Fibroblast of the aortic adventitia (primary cell): ENCODE data around the gene SNX8. TPM values are rescaled to one million over a fixed set of nuclear protein-coding genes. Genes with fewer than 3 reads are reported as not detected.

Experiments
- DNase-seq: peaks from one replicate; pipeline ENCODE4 v3.0.0-alpha.2; 2010; ENCODE audit warnings: low read depth
- H3K4me3 ChIP-seq: 2 replicates; pipeline ENCODE4 v1.5.1; 2011; ENCODE audit warnings: low read depth, mild to moderate bottlenecking, control low read depth, low read length, moderate library complexity
- total RNA-seq: library from RNA; depleted of rRNA; stranded (reverse); fragments of >200 nt; gene quantifications from 2 replicates; pipeline ENCODE4 v1.2.3, GENCODE V29; 2012; ENCODE audit warnings: low replicate concordance
- TF ChIP-seq, protein P1 (sequence below): IDR thresholded peaks from 2 replicates; pipeline ENCODE4 v1.5.1; 2011; ENCODE audit warnings: mild to moderate bottlenecking, low read length, control low read depth, inconsistent platforms; ENCODE audit not compliant: insufficient read depth

The SNX8 gene
- total RNA-seq, 1 donor, result 19.4 TPM

DNA sequence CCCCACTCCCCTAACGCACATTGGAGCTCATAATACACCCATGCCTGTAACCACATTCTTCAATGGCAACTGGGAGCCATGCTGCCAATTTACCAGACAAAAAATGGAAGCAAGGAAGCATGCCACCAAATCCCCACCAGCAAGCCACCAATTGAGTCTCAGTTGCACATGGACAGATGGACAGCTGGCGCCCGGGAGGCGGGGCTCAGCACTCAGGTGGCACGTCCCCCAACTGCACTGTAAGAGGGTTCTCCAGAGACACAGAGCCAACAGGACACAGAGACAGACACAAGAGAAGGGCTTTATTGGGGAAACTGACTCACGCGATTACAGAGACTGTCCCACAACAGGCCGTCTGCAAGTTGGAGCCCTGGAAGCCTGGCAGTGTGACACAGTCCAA lies 84.0 kb downstream of the SNX8 start:
- no peak overlapping the region for H3K4me3 ChIP-seq
- TF ChIP-seq, protein P1, sequence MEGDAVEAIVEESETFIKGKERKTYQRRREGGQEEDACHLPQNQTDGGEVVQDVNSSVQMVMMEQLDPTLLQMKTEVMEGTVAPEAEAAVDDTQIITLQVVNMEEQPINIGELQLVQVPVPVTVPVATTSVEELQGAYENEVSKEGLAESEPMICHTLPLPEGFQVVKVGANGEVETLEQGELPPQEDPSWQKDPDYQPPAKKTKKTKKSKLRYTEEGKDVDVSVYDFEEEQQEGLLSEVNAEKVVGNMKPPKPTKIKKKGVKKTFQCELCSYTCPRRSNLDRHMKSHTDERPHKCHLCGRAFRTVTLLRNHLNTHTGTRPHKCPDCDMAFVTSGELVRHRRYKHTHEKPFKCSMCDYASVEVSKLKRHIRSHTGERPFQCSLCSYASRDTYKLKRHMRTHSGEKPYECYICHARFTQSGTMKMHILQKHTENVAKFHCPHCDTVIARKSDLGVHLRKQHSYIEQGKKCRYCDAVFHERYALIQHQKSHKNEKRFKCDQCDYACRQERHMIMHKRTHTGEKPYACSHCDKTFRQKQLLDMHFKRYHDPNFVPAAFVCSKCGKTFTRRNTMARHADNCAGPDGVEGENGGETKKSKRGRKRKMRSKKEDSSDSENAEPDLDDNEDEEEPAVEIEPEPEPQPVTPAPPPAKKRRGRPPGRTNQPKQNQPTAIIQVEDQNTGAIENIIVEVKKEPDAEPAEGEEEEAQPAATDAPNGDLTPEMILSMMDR, result no peak
- no peak for DNase-seq

DNA sequence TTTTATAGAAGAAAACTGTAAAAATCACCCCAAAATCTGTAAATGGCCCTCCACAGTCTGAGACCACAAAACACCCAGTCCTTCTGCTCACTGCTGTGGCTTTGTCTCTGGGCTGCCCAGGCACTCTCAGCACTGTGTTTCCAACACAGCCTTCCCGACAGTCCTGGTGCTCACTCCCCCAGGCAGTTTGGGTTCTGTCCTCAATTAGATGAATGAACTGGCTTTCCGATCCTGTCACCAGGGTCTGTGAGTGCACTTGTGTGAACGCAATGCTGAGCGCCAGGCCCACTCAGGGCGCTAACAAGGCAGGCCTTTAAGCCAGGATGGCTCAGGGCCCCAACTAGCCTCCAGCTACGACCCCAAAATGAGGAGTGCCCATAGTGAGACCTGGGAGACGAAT lies 84.8 kb downstream of the SNX8 start:
- TF ChIP-seq, protein P1, result no peak
- no peak for DNase-seq
- H3K4me3 ChIP-seq, result no peak overlapping the region

DNA sequence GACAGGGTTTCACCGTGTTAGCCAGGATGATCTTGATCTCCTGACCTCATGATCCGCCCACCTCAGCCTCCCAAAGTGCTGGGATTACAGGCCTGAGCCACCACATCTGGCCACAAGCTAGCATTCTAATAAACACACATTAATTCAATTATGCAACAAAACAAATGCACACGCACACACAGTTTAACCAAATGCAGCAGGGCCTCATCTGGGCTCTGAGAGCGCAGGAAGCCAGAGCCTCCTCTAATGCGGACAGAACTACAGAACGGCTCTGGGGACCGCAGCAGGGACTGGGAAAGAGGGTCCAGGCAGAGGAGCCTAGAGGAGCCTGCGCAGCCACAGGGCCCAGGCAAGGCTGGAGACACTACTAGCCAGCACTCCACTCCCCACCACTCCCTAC lies 85.3 kb downstream of the SNX8 start:
- DNase-seq, result no peak
- no peak overlapping the region for H3K4me3 ChIP-seq
- TF ChIP-seq, protein P1, result no peak

DNA sequence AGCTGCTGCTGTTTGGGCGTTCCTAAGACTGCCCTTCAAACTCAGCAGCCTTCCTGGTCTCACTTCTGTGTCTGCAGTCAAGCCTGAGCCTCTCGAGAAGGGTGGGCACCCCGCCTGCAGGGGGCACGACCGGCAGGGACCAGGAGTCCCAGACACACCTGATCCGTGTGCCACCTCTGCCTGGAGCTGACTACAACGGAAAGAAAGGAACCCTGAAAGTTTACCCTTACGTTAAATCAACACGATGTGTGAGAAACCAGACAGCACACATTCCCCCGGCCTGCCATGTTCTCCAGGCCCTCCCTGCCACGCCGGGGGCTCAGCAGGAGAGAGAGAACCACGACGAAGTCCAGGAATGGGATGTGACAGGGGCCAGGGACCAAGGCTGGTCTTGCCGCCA lies 86.5 kb downstream of the SNX8 start:
- H3K4me3 ChIP-seq, result no peak overlapping the region
- TF ChIP-seq, protein P1, result no peak
- no peak for DNase-seq

DNA sequence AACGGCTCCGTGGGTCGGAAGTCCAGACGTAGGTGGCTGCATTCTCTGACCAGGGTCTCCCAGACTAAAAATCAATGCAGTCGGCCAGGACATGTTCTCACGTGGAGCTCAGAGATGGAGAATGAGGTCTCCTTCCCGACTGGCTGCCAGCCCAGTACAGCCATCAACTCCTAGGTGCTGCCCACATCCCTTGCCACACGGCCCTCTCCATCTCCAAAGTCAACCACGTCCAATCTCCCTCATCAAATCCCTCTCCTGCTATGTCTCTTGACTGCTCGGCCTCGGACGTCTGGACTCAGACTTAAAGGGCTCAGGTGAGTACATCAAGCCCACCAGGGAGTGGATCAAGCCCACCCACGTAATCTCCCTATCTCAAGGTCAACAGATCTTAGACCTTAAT lies 88.4 kb downstream of the SNX8 start:
- DNase-seq, result no peak
- no peak overlapping the region for H3K4me3 ChIP-seq
- TF ChIP-seq, protein P1, result no peak

DNA sequence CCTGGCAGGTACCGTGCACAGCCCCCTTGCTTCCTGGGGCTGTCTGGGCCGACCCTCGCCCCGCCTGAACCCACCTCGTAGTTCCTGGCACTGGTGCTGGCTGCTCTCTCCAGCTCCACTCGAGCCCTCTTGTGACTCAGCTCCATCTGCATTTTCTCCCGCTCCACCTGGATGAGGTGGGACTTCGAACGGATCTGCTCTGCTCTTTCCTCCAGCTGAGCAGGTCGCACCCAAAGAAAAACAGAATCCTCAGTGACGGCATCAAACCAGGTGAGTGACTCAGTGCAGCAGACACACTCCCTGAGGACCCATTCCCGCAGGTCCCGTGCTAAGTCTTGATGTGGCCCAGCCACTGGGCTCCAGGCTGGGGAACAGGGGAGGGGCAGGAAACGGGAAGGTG lies 88.9 kb downstream of the SNX8 start:
- H3K4me3 ChIP-seq, result no peak overlapping the region
- no peak for DNase-seq
- TF ChIP-seq, protein P1, result no peak

DNA sequence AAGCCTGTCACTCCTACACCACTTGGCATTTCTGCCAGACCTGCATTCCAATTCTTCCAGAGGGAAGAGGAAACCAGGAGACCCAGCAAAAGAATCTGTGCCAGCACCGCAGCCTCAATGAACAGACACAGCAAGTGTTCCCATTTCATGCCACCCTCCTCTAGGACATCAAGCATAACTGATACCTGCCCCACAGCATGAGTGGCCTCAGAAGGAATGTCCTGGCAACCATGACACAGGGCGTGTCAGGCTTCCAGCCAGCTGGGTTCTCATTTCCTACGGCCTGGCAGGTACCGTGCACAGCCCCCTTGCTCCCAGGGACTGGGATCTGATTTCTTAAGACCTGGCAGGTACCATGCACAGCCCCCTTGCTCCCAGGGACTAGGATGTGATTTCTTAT lies 89.3 kb downstream of the SNX8 start:
- DNase-seq, result no peak
- TF ChIP-seq, protein P1, result no peak
- no peak overlapping the region for H3K4me3 ChIP-seq
